NCI-H146 (cell line): ENCODE data around the gene CNKSR1.
A peak's percentile ranks its signal among the peaks of the same experiment; 100 is the strongest.

Source experiments
- DNase-seq: peaks from one replicate; lab custom pipeline; 2025; lab: John Stamatoyannopoulos, UW

Gene CNKSR1, protein sequence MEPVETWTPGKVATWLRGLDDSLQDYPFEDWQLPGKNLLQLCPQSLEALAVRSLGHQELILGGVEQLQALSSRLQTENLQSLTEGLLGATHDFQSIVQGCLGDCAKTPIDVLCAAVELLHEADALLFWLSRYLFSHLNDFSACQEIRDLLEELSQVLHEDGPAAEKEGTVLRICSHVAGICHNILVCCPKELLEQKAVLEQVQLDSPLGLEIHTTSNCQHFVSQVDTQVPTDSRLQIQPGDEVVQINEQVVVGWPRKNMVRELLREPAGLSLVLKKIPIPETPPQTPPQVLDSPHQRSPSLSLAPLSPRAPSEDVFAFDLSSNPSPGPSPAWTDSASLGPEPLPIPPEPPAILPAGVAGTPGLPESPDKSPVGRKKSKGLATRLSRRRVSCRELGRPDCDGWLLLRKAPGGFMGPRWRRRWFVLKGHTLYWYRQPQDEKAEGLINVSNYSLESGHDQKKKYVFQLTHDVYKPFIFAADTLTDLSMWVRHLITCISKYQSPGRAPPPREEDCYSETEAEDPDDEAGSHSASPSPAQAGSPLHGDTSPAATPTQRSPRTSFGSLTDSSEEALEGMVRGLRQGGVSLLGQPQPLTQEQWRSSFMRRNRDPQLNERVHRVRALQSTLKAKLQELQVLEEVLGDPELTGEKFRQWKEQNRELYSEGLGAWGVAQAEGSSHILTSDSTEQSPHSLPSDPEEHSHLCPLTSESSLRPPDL

DNA sequence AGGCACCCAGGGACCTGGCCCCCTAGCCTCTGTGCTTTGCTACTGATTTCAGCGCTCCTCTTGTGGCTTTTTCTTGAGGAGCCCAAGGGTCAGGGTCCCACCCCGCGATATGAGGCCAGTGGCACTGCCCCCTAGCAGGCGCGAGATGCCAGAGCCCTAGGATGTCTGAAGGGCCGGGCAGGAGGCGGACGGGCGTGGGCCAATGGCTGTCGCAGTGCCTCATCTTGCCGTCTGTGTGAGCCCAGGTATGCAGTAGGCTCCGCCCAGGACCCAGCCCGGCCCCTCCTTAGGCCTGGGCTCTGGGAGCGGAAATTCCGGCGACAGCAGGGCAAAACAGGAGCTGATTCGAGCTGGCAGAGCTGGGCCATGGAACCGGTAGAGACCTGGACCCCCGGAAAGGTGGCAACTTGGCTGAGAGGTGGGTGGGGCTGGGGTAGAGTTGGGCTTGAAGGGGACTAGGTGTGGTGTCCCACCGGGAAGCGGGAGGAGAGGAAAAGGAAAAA lies at the start of gene CNKSR1:
CNKSR1 (plus strand) TSS at position 310 of the 503 bp plus-strand sequence; CDS start at position 367, 57 bp downstream.
- DNase-seq = peak; percentile 79

DNA sequence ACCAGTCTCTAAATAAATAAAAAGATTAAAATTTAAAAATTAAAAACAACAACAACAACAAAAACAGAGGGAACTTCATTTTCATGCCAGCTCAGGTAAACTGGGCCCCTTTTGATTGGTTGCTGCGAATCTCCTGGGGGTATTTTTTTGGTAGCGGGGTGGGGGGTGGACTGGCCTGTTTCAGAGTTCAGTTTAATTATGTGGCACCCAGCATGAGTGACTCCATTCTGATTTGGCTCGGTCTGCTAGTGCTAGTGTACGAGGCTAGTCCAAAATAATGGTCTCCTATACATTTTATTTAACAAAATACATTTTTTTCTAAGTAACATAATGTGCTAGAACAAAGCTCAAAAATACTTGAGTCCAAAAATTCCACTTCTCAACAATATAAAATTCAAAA lies 47.5 kb upstream of the CNKSR1 start:
- no peak for DNase-seq

DNA sequence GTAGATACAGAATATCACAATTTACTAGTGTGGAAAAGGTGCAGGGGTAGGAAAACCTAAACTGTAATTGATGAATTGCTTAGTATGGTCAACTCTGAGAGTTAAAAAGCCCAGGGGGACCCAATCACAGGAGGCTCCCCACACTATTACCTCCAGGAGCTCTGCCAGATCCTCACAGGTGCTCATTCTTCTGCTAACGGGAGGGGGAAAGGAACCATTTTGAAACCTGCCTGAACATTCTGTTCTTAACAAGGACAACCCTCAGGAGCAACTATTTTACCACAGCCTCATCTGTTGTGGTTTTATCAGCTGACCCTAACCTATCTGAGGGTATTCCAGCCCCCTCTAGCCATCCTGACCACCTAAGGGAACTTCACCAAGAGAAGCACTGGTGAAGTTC lies 46.6 kb upstream of the CNKSR1 start:
- DNase-seq = no peak

DNA sequence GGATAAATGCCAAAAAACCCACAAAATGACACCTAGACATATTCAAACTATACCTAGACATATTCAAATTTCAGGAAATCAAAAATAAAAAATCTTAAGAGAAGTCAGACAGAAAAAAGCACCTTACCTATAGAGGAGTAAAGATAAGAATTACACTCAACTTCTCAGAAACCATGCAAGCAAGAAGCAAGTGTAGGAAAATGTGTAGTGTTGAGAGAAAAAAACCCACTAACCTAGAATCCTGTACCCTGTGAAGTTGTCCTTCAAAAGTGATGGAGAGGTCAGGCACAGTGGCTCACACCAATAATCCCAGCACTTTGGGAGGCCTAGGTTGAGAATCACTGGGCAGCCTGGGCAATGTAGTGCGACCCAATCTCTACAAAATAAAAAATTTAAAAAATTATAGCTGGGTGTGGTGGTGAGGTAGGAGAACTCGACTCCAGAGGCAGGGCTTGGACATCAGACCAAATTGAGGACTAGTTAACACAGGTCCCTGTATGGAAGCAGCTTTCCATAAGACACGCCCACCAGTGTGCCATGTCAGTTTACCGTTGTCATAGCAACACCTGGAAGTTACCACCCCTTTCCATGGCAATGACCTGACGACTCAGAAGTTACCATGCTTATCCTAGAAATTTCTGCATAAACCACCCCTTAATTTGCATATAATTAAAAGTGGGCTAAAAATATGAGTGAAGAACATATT lies 45.0 kb upstream of the CNKSR1 start:
- peak; percentile 4 for DNase-seq

DNA sequence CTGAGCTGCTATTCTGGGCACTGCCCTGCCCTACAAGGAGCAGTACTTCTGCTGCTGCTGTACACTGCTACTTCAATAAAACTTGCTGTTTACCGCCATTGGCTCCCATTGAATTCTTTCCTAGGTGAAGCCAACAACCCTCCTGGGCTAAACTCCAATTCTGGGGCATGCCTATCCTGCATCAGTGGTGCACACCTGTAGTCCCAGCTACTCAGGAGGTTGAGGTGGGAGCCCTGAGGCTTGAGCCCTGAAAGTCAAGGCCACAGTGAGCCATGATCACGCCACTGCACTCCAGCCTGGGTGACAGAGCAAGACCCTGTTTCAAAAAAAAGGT lies 44.5 kb upstream of the CNKSR1 start:
- no peak for DNase-seq

DNA sequence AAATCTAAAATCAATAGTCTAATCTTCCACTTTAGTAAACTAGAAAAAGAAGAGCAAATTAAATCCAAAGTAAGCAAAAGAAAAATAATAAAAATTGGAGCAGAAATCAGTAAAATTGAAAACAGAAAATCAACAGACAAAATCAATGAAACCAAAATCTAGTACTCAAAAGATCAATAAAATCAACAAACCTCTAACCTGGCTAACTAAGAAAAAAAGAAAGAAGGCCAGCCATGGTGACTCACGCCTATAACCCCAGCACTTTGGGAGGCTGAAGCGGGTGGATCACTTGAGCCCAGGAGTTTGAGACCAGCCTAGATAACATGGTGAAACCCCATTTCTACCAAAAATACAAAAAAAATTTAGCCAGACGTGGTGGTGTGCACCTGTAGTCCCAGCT lies 42.8 kb upstream of the CNKSR1 start:
- no peak for DNase-seq

DNA sequence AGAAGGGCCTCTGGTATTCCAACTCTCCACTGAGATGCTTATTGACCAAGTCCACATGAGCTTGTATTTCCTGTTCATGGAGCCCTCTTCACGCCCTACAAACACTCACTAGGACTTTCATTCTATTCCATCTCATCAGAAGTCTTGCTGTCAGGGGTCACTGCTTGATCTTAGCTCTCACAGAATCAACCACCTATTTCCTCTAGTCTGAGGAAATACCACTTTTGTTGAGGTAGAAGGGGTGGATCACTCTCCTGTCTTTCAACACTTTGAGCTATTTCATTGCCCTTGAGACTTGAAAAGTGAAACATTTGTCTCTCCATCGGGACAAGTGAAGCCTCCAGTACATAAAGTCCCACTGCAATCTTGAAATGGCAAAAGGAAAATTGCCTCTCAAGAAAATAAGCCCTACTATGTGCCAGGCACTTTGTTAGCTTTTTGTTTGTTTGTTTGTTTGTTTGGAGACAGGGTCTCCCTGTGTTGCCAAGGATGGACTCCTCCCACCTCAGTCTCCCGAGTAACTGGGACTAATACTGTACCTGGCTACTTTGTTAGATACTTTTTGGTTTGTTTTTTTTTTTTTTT lies 38.2 kb upstream of the CNKSR1 start:
- DNase-seq = no peak

DNA sequence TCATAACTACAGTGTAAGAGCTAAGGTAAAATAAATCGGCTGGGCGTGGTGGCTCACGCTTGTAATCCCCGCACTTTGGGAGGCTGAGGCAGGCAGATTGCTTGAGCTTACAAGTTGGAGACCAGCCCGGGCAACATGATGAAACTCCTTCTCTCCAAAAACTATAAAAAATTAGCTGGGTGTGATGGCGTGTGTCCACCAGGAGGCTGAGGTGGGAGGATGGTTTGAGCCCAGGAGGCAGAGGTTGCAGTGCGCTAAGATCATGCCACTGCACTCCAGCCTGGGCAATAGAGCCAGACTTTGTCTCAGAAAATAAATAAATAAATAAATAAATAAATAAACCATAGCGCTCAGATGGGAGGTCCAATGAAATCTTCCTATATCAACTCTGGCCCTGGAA lies 35.1 kb upstream of the CNKSR1 start:
- no peak for DNase-seq

DNA sequence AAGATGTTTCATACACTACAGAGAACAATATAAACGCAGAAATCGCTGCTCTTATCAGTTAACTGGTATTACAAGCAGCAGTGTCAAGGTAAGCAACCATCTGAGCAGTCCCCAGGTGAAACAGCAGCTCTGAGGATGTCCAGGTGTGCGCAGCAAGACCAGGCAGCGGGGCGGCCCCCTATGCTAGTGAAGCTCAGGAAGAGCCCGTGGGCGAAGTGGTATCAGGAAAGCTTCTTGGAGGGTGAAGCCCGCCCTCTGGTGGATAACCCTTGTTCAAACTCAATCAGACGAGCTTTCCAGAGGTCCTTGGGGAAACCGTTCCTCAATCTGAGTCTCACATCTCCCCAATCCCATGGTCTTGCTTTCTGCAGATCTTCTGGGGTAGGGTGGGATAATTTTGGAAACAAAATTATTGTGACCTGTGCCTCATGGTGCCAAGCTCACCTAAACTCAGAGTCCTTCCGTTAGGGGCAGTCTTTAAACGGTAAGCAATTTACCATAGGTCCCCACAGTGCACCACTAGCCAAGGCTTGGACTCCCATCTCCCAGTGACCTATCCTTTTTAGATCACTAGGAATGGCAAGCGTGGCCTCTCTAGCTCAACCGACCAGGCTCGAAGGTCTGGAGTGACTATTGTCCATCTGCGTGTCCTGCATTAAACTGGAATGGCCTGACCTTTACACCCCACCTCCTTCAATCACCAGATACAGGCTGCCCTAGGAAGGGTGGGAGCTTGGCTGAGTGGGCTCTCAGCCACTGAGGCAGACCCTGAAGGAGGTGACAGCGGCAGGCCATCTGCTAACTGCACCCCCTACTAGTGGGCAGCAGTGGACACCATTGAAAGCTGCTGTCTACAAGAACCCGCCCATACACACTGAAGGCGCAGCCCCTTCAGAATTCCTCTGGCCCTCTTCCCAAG lies 32.0 kb upstream of the CNKSR1 start:
- DNase-seq = peak; percentile 89

DNA sequence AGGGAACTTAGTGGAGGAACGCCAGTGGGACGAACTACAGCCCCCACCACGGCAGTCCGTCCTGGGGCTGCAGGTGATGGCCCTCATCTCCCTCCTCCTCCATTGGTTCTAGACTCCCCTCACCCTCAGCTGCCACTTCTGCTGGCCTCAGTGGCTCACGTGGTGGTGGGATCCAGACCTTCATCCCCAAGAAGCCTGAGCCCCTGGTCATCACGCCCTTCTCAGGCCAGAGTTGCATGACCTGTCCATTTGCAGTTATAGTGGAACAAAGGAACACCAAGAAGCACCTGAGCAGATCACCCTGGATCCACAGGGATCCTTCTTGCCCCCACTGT lies 31.4 kb upstream of the CNKSR1 start:
- DNase-seq = no peak

DNA sequence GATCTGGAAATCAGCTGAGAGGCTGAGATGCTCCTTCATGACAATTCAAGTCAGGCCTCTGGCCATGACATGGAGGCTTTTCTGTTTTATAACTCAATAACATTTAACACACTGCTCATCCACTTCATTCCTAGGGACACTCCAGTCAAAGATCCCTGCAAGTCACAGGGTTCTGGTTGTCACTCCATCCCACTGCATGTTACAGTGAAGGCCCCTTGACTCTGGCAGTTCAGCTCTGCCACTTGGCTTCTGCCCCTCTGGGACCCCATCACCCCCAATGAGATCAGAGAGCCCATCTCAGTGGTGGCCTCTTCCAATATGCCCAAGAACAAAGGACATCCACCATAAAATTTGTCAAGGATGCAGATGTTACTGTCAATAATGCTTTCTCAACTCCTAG lies 28.4 kb upstream of the CNKSR1 start:
- no peak for DNase-seq

DNA sequence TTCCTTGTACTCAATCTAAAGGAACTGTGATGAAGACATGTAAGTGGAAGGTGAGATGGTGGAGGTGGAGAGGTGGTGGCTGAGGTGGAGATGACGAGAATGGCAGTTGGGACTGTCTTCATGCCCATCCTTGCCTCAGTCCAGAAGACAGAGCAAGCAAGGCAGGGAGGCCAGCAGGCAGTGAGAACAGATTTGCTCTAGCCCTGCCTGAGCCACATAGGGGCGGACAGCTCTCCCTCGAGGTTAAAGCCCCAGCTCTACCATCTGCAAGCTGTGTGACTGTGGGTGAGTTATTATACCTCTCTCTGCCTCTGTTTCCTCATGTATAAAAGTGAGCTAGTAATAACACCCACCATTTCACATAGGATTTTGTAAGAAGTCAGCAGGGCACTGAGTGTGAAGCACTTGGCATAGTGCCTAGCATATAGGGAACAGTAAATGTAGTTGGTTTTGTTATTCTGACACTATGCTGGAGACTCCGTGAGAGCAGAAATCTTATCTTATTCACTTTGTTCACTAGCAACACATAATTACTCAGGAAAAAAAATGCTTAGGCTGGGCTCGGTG lies 23.2 kb upstream of the CNKSR1 start:
- no peak for DNase-seq

DNA sequence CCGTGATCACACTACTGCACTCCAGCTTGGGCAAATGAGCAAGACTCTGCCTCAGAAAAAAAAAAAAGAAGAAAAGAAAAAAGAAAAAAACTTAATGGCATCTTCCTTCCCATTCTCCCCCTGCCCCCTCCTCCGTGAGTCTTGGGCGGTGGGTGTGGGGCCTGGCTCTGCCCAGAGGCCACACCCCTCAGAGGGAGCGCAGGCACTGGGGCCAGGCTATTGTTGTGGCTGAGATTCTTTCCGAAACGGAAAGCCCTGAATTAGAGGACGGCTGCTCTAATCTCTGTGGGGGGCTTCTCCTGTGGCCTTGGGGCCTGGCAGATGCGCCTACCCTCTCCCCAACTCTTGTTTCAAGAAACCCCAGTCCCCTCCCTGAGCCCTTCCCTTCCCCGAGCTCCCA lies 22.5 kb upstream of the CNKSR1 start:
- no peak for DNase-seq

DNA sequence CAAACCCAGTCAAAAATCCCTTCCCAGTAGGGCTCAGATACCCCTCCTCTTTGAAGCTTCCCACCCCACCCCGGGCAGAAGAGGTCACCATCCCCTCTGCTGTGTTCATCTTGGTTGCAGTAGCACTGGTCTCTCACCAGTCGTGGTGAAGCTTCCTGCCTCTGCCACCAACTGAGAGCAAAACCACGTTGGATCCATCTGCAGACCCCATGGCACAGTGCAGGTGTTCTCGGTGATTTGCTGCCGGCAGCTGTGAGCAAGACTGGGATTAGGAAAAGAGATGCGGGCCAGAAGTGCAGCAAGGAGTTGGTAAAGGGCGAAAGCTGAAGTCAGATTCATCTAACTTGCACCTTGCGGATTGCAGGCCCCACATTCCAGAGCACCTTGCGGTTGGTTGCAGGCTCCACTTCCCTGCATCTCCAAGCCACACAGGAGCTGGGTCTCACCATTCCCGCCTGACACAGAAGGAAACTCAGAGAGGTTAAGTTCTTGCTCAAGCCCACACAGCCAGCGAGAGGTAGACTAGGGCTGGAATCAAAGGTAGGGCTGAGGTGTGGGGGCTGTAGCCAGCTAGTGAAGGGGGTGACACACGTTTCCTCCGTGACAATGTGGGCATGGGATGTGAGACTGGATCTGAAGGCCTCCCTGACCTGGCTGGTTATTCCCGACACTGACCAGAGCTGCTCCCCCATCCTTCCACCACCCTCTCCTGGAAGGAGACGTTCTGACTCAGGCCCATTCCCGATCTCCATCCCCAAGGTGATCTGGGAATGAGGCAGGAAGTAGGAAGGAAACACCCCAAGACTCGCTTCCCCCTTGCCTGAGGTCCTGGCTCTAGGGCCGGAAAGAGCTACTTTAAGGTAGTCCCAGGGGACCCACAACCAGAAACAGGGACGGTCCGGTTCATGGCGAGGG lies 21.7 kb upstream of the CNKSR1 start:
- DNase-seq = no peak

DNA sequence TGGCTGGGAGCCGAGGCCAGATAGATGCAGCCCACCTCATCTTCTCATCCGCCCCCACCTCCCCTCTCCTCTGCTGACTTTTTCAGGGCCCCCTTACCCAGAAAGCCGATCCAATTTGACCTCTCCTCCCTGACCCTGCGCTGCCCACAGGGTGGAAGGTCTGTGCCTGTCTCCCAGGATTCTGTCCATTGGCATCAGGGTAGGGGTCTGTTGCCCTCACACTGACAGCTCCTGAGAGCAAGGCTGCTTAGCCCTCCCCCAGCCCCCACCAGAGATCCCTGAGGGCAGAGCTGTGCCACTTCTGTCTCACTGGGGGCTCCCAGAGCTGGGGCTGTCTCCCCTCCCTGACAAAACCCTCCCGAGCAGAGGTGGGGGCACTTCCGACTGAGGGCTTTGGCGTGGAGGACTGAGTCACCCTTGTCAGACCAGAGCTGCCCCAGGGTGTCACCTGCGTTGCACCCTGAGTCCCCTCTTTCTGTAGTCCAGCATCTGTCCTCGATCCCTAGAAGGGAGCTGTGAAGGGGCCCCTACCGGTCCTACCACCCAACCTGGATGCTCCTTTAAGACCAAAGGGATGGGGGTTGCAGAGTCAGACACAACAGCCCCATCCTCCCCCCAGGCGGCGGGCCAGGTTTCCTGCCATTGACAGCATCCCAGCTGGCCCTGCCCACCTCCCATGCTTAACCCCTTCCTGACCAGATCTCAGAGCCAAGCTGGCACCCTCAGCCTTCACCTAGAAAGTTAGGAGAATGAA lies 20.8 kb upstream of the CNKSR1 start:
- DNase-seq = no peak

DNA sequence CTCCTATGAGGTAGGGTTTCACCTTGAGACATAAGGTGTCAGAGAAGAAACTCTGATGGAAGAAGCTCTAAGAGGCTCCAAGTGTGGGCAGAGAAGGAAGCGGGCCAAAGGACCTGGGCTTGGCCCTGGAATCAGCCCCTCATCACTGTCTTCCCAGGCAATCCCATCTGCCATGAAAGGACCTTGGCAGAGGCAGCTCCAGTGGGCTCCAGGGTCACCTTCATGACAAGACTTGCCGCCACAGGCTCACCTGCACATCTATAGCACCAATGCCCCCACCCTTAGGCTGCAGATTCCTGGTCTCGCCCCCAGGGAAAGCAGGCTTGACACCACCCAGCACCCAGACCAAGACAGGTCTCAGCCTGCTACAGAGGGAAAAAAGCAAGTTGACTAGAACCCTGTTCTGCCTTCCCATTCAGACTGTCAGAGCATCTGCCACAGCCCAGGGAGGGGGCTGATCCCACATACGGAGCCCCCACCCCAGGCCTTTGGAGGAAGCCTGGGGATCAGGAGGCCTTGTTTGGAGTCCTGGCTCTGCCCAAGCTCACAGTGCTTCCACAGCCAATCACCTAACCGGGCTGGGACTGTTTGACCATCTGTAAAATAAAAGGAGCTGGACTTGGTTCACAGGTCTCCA lies 18.9 kb upstream of the CNKSR1 start:
- no peak for DNase-seq

DNA sequence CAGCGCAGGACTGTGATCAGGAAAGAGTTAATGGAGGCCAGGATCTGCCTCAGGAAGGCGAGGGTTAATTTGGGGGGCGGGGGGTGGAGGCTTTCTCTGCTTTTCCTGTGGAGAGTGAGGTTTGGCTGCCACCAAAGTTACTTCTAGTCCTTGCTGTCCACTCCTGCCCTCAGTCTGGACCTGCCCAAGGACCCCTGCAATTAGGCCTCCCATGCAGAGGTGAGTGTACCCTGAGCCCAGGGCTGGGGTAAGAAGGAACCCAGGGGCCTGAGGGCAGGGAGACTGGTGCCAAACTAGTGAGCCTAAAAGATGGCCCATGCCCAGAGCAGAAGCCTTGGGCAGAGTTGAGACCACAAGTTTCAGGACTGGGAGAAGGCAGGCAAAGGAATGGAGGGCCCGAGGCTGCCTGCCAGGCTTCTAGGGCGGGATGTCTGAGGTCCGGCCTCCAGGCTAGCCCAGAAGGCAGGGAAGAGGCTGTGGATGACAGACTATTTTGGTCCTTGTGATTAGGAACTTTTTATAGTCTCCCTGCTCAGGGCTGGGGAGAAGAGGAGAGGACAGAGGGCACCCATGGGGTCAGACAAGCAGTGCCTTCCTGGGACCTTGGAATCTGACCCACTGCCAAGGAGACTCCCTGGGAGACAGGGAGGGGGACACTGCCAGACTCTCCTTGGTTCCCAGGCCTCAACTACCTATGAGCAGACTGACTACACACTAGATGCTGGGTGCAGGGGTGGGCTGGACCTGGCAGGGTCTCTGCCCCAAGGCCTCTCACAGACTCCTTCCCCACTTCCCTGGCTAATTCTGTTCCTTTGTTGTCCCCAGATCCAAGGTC lies 18.2 kb upstream of the CNKSR1 start, which contains the start of gene FAM110D:
FAM110D (plus strand) TSS at position 172 of the 835 bp plus-strand sequence. CDS start 2,213 bp downstream, outside the sequence.
- no peak for DNase-seq

DNA sequence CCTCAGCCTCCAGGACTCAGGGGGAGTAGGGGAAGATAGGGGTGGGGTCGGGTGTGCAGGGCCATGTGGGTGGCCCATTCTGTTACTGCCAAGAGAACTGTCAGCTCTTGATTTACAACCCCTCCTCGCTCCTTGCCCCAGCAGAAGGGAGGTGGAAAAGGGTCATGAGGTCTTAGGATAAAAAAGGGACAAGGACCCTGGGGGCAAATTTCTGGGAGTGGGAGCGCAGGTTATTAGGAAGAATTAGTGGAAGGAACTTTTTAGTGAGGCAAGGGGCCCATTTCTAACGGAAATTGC lies 17.6 kb upstream of the CNKSR1 start:
- no peak for DNase-seq
